Bronchial epithelial cell (primary cell): ENCODE data around the gene PAIP1. TPM values are rescaled to one million over a fixed set of nuclear protein-coding genes. Genes with fewer than 3 reads are reported as not detected.

Experiments used
- DNase-seq: peaks from one replicate; pipeline ENCODE4 v3.0.0-alpha.2; 2010; ENCODE audit warnings: low read depth
- FAIRE-seq: peaks from 2 replicates; lab custom pipeline; 2011; peaks lifted over from hg19 to GRCh38; lab: Jason Lieb, UNC
- H3K27me3 ChIP-seq: 2 replicates; pipeline ENCODE4 v1.5.1; 2011; ENCODE audit warnings: low read length; ENCODE audit not compliant: control insufficient read depth, insufficient read depth
- H3K36me3 ChIP-seq: 2 replicates; pipeline ENCODE4 v1.5.1; 2011; ENCODE audit warnings: low read length; ENCODE audit not compliant: control insufficient read depth, insufficient read depth
- H3K4me3 ChIP-seq: 2 replicates; pipeline ENCODE4 v1.5.1; 2011; ENCODE audit warnings: mild to moderate bottlenecking, low read depth, low read length, control low read depth
- CTCF ChIP-seq: IDR thresholded peaks from 2 replicates; pipeline ENCODE4 v1.5.1; 2011; ENCODE audit warnings: mild to moderate bottlenecking, moderate library complexity, low read length, control low read depth, inconsistent platforms; ENCODE audit not compliant: insufficient read depth, severe bottlenecking
- total RNA-seq: library from RNA; depleted of rRNA; stranded (reverse); fragments of >200 nt; gene quantifications from 2 replicates; pipeline ENCODE4 v1.2.1, GENCODE V29; 2014

Gene PAIP1
- total RNA-seq, 1 donor from 2014 or later: 136 TPM

DNA sequence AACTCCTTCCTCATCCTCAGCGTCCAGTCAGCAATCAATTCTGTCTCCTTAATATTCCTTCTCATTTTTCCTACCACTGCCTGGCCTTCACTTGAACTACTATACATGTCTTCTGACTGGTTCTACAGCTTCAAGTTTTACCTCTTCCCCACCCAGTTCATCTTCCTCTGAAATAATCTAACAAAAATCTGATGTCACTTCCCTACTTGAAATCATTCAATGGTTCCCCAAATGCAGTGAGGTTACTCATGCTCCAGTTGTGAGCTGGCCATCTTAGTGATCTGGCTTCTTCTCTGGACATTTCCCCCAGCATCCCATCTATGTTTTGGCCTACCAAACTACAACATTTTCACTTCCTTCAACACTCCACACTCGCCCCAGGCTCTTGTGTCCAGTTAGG is 58.3 kb downstream of the PAIP1 start:
- no peak for TF ChIP-seq CTCF
- FAIRE-seq (no peak), DNase-seq (no peak)
- Histone ChIP-seq H3K36me3 (no peaks in the 10 kb centered on the region), H3K4me3 (no peak overlapping the region), H3K27me3 (no peaks in the 10 kb centered on the region)

DNA sequence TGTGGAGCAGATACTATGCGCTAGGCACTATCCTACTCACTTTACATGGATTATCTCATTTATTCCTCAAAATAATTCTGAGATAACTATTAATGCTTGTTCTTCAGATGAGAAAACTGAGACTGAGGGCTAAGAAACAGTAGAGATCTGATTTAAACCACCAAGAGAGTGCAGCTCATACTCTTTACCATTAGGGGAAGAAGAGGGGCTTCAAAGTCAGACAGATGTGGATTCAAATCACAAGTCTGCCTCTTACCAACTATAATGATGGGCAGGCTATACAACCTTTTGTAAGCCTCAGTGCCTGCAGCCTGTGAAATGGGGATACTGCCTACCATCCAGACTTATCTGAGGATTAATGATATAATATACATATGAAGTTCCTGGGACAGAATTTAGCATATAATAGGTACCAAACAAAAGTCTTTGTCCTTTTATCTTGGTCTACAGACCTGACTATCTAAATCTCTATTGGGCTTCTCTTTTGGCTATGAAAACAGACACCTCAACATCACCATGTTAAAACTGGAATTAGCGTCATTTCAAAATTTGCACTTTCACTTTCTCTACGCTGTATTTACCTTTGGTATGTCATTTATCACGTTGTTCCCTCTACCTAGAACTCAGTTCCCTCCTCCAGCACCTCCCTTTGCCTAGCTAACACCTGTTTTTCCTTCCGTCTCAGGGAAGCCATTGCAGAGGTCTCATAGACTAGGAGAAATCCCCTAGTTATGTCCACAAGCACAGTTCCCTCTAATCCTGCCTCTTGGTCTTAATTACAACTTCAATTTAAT is 59.4 kb downstream of the PAIP1 start:
- FAIRE-seq (no peak), DNase-seq (no peak)
- no peaks in the 10 kb centered on the region for H3K27me3 ChIP-seq
- no peaks in the 10 kb centered on the region for H3K36me3 ChIP-seq
- no peak overlapping the region for H3K4me3 ChIP-seq
- no peak for TF ChIP-seq CTCF

- no peak for TF ChIP-seq CTCF
- no peak overlapping the region for H3K4me3 ChIP-seq
- no peaks in the 10 kb centered on the region for H3K36me3 ChIP-seq
- no peak for DNase-seq
- no peak for FAIRE-seq
- no peaks in the 10 kb centered on the region for H3K27me3 ChIP-seq
Observed at GRCh38 chr5:43491326-43491725, 65.6 kb downstream of the PAIP1 start.

- no peak overlapping the region for H3K4me3 ChIP-seq
- no peaks in the 10 kb centered on the region for H3K36me3 ChIP-seq
- H3K27me3 ChIP-seq: no peaks in the 10 kb centered on the region
- FAIRE-seq (no peak), DNase-seq (no peak)
- TF ChIP-seq CTCF: no peak
Observed at GRCh38 chr5:43486353-43486752, 70.5 kb downstream of the PAIP1 start.

DNA sequence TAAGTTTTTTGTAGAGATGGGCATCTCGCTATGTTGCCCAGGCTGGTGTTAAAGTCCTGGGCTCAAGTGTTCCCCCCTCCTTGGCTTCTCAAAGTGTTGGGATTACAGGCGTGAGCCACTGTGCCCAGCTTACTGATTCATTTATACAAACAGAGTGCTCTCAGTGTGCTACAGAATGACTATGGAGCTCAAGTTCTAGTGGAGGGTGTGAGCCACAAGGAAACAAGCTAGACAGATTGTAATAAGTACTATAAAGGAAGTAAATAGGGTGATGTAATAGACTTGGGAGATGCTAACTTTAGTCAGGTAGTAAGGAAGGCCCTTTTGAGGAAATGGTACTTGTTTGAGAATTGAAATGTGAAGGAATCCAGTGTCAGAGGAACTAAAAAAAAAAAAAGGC is 71.5 kb downstream of the PAIP1 start:
- Histone ChIP-seq H3K4me3 (no peak overlapping the region), H3K27me3 (no peaks in the 10 kb centered on the region), H3K36me3 (no peaks in the 10 kb centered on the region)
- no peak for FAIRE-seq
- no peak for TF ChIP-seq CTCF
- DNase-seq: peak; percentile 84
